Measurements from ENCODE around the gene CCDC171.

DNA sequence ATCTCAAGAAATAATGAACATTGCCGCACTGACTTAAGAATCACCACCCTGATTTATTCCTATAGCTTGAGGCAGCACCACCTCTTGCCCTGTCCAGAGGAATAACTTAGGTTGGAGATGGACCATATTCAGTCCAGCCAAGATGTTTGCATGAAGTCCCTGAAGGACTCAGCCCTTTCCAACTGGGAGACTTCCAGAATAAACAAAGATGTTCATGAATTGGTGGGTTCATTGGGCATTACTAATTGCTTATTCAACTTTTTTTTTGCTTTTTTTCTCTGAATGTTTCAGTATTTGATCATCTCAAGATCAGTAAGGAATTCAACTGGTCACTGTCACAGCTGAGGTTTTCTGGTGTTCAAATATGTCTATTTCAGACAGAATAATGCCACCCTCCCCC, 470.6 kb downstream of the CCDC171 start:
- no peak for TF ChIP-seq PITX1 (CRISPR knock-in tag; IDR thresholded peaks at IDR 0.05)
- no peak for TF ChIP-seq HNF4A (CRISPR knock-in tag; IDR thresholded peaks at IDR 0.05)
- no peak for TF ChIP-seq POLR2AphosphoS5 (IDR thresholded peaks at IDR 0.05; ENCODE audit: low read depth, low read length)
- TF ChIP-seq, protein P1, sequence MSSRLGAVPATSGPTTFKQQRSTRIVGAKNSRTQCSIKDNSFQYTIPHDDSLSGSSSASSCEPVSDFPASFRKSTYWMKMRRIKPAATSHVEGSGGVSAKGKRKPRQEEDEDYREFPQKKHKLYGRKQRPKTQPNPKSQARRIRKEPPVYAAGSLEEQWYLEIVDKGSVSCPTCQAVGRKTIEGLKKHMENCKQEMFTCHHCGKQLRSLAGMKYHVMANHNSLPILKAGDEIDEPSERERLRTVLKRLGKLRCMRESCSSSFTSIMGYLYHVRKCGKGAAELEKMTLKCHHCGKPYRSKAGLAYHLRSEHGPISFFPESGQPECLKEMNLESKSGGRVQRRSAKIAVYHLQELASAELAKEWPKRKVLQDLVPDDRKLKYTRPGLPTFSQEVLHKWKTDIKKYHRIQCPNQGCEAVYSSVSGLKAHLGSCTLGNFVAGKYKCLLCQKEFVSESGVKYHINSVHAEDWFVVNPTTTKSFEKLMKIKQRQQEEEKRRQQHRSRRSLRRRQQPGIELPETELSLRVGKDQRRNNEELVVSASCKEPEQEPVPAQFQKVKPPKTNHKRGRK (CRISPR knock-in tag; IDR thresholded peaks at IDR 0.05), result no peak
- no peak for TF ChIP-seq ZFY (CRISPR knock-in tag; IDR thresholded peaks at IDR 0.05)
- TF ChIP-seq IKZF1 (IDR thresholded peaks at IDR 0.05), result no peak
- TF ChIP-seq, protein P2, sequence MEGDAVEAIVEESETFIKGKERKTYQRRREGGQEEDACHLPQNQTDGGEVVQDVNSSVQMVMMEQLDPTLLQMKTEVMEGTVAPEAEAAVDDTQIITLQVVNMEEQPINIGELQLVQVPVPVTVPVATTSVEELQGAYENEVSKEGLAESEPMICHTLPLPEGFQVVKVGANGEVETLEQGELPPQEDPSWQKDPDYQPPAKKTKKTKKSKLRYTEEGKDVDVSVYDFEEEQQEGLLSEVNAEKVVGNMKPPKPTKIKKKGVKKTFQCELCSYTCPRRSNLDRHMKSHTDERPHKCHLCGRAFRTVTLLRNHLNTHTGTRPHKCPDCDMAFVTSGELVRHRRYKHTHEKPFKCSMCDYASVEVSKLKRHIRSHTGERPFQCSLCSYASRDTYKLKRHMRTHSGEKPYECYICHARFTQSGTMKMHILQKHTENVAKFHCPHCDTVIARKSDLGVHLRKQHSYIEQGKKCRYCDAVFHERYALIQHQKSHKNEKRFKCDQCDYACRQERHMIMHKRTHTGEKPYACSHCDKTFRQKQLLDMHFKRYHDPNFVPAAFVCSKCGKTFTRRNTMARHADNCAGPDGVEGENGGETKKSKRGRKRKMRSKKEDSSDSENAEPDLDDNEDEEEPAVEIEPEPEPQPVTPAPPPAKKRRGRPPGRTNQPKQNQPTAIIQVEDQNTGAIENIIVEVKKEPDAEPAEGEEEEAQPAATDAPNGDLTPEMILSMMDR (CRISPR knock-in tag; IDR thresholded peaks at IDR 0.05), result no peak
- TF ChIP-seq TAF1 (CRISPR knock-in tag; IDR thresholded peaks at IDR 0.05), result no peak

All from HepG2 (cell line).